Right cardiac atrium (tissue), 5 donors: ENCODE results near the gene KRTAP21-1. TPM values are rescaled to one million over a fixed set of nuclear protein-coding genes. Genes with fewer than 3 reads are reported as not detected.

Experiments used
- ATAC-seq, 2 donors: fragments of 200-7000 bp; cut with Tn5 transposase; one replicate each; pipeline versions ENCODE4 v1.8.0 to v1.9.1; 2020; ENCODE audit warnings: moderate library complexity in 2 of 2, mild to moderate bottlenecking in 1 of 2
- DNase-seq, 3 donors: peaks; one replicate each; pipeline ENCODE4 v3.0.0-alpha.2; 2020
- H3K27ac ChIP-seq: one replicate; pipeline ENCODE4 v1.5.1; 2013; ENCODE audit warnings: mild to moderate bottlenecking, low read length, control low read depth, moderate library complexity
- H3K27me3 ChIP-seq: one replicate; pipeline ENCODE4 v1.6.1; 2013; ENCODE audit not compliant: control insufficient read depth, insufficient read depth
- H3K4me1 ChIP-seq: one replicate; pipeline ENCODE4 v1.6.1; 2013; ENCODE audit warnings: low read length; ENCODE audit not compliant: control insufficient read depth, insufficient read depth
- H3K4me3 ChIP-seq: one replicate; pipeline ENCODE4 v1.5.1; 2013; ENCODE audit warnings: low read length, control low read depth
- H3K9me3 ChIP-seq: one replicate; pipeline ENCODE4 v1.6.1; 2013; ENCODE audit warnings: low read length; ENCODE audit not compliant: control insufficient read depth
- WGBS: extraction: QIAGEN DNeasy Blood & Tissue Kit; methylation state at CpG from one replicate; pipeline ENCODE4 v1.1.7; 2013; 5-methylcytosine and 5-hydroxymethylcytosine counted together
- intact Hi-C, 4 donors: fragments of 100-400 bp; cut with DNase I; formaldehyde crosslinking; loops; one replicate each; pipeline versions ENCODE4 v1.11.0 to v1.14.0; 2022 to 2023
- polyA plus RNA-seq: library from polyadenylated mRNA; stranded (reverse); fragments of 200-250 nt; gene quantifications from one replicate; pipeline ENCODE4 v1.2.3, GENCODE V29; 2013
- total RNA-seq, 4 donors: library from RNA; stranded (reverse); fragmentation: NEBNext Ultra II Directional; extraction: Animal tissue kit (Norgen Biotek cat#: 25700); gene quantifications; one replicate each; pipeline ENCODE4 v1.2.1, GENCODE V29; 2021
- donor health status: healthy with polysubstance abuse.
- donor health status: DM: no; HTN: yes; CAD: no.
- donor health status: DM: no; HTN: no; CAD: no.
- donor health status: DM: no; HTN: yes; CAD: no; lungs with severe emphysema.
- donor health status: DM: yes; HTN: yes; CAD: no.

The KRTAP21-1 gene
- total and polyA plus RNA-seq, 5 donors = not detected

GRCh38 chr21:30719401-30719800 is 35.8 kb downstream of the KRTAP21-1 start:
- no peaks in the 10 kb centered on the region for H3K9me3 ChIP-seq
- intact Hi-C loops = no loop called here
- H3K27me3 ChIP-seq = no peaks in the 10 kb centered on the region
- ATAC-seq (no peak), DNase-seq (no peak)
- 85% methylated on average over 1 of the region's 1 CpG for WGBS
- no peak overlapping the region for H3K4me3 ChIP-seq
- H3K27ac ChIP-seq = no peak overlapping the region
- no peaks in the 10 kb centered on the region for H3K4me1 ChIP-seq

- Histone ChIP-seq H3K27ac (no peak within 1 kb of the TSS), H3K4me3 (no peak within 1 kb of the TSS), H3K4me1 (no peaks in the 10 kb centered on the region), H3K9me3 (no peaks in the 10 kb centered on the region), H3K27me3 (no peaks in the 10 kb centered on the region)
- 74% methylated on average over 3 of the region's 3 CpGs for WGBS
- ATAC-seq = no peak
- intact Hi-C loops = no loop called here
- no peak for DNase-seq
Measured at GRCh38 chr21:30718239-30718909, 36.9 kb downstream of the KRTAP21-1 start, which contains the start of gene KRTAP21-3. Gene KRTAP21-3, minus strand, starts transcription at chr21:30718777. Its CDS starts 18 bp downstream, at chr21:30718759.

GRCh38 chr21:30717105-30717504 is 38.1 kb downstream of the KRTAP21-1 start:
- no peak overlapping the region for H3K4me3 ChIP-seq
- DNase-seq (no peak), ATAC-seq (no peak)
- no peaks in the 10 kb centered on the region for H3K4me1 ChIP-seq
- 87% methylated on average over 2 of the region's 2 CpGs for WGBS
- no peaks in the 10 kb centered on the region for H3K9me3 ChIP-seq
- H3K27me3 ChIP-seq = no peaks in the 10 kb centered on the region
- intact Hi-C loops = no loop called here
- no peak overlapping the region for H3K27ac ChIP-seq

- ATAC-seq (no peak), DNase-seq (no peak)
- intact Hi-C loops = no loop called here
- Histone ChIP-seq H3K9me3 (no peaks in the 10 kb centered on the region), H3K27me3 (no peaks in the 10 kb centered on the region), H3K27ac (no peak overlapping the region), H3K4me1 (no peaks in the 10 kb centered on the region), H3K4me3 (no peak overlapping the region)
- 74% methylated on average over 2 of the region's 2 CpGs for WGBS
Measured at GRCh38 chr21:30714946-30715345, 40.3 kb downstream of the KRTAP21-1 start.

GRCh38 chr21:30714456-30714855 is 40.8 kb downstream of the KRTAP21-1 start:
- ATAC-seq = no peak
- WGBS = 76% methylated on average over 3 of the region's 3 CpGs

GRCh38 chr21:30713766-30714165 is 41.5 kb downstream of the KRTAP21-1 start:
- DNase-seq (no peak), ATAC-seq (no peak)
- H3K27ac ChIP-seq = no peak overlapping the region
- no peaks in the 10 kb centered on the region for H3K27me3 ChIP-seq
- H3K4me1 ChIP-seq = no peaks in the 10 kb centered on the region
- intact Hi-C loops = no loop called here
- 86% methylated on average over 3 of the region's 3 CpGs for WGBS
- H3K9me3 ChIP-seq = no peaks in the 10 kb centered on the region
- no peak overlapping the region for H3K4me3 ChIP-seq

More at GRCh38 chr21:30714456-30714855, 40.8 kb downstream of the KRTAP21-1 start:
- Histone ChIP-seq H3K9me3 (no peaks in the 10 kb centered on the region), H3K27me3 (no peaks in the 10 kb centered on the region), H3K4me1 (no peaks in the 10 kb centered on the region), H3K4me3 (no peak overlapping the region), H3K27ac (no peak overlapping the region)
- no peak for DNase-seq
- intact Hi-C loops = no loop called here

- Histone ChIP-seq H3K9me3 (no peaks in the 10 kb centered on the region), H3K27me3 (no peaks in the 10 kb centered on the region), H3K4me3 (no peak overlapping the region), H3K27ac (no peak overlapping the region), H3K4me1 (no peaks in the 10 kb centered on the region)
- DNase-seq (no peak), ATAC-seq (no peak)
- intact Hi-C loops = no loop called here
- WGBS = 29% methylated on average over 3 of the region's 3 CpGs
Measured at GRCh38 chr21:30710499-30710898, 44.7 kb downstream of the KRTAP21-1 start.

- Histone ChIP-seq H3K4me1 (no peaks in the 10 kb centered on the region), H3K9me3 (no peaks in the 10 kb centered on the region), H3K27me3 (no peaks in the 10 kb centered on the region), H3K4me3 (no peak overlapping the region), H3K27ac (no peak overlapping the region)
- DNase-seq (no peak), ATAC-seq (no peak)
- intact Hi-C loops = no loop called here
Measured at GRCh38 chr21:30707409-30707808, 47.8 kb downstream of the KRTAP21-1 start.

Other genes starting within 250 kb of the KRTAP21-1 start
- not detected for gene KRTAP19-6, start 213.6 kb downstream of the KRTAP21-1 start, total RNA-seq
- gene KRTAP19-6, start 213.6 kb downstream of the KRTAP21-1 start, polyA plus RNA-seq = not detected
- not detected for gene KRTAP19-7, start 194.1 kb downstream of the KRTAP21-1 start, total RNA-seq
- gene KRTAP19-7, start 194.1 kb downstream of the KRTAP21-1 start, polyA plus RNA-seq = 0.52 TPM
- not detected for gene KRTAP22-2, start 165.0 kb downstream of the KRTAP21-1 start, total RNA-seq
- gene KRTAP22-2, start 165.0 kb downstream of the KRTAP21-1 start, polyA plus RNA-seq = not detected
- not detected for gene KRTAP6-3, start 163.0 kb downstream of the KRTAP21-1 start, total RNA-seq
- gene KRTAP6-3, start 163.0 kb downstream of the KRTAP21-1 start, polyA plus RNA-seq = not detected
- not detected for gene KRTAP6-2, start 156.5 kb downstream of the KRTAP21-1 start, total RNA-seq
- gene KRTAP6-2, start 156.5 kb downstream of the KRTAP21-1 start, polyA plus RNA-seq = not detected
- not detected for gene KRTAP22-1, start 154.3 kb downstream of the KRTAP21-1 start, total RNA-seq
- gene KRTAP22-1, start 154.3 kb downstream of the KRTAP21-1 start, polyA plus RNA-seq = not detected
- gene KRTAP6-1, start 141.5 kb downstream of the KRTAP21-1 start, total RNA-seq = not detected
- not detected for gene KRTAP6-1, start 141.5 kb downstream of the KRTAP21-1 start, polyA plus RNA-seq
- not detected for gene KRTAP20-1, start 139.0 kb downstream of the KRTAP21-1 start, total RNA-seq
- not detected for gene KRTAP20-1, start 139.0 kb downstream of the KRTAP21-1 start, polyA plus RNA-seq
- gene KRTAP20-4, start 134.8 kb downstream of the KRTAP21-1 start, total RNA-seq = not detected
- gene KRTAP20-4, start 134.8 kb downstream of the KRTAP21-1 start, polyA plus RNA-seq = not detected
- gene KRTAP20-2, start 120.2 kb downstream of the KRTAP21-1 start, total RNA-seq = not detected
- gene KRTAP20-2, start 120.2 kb downstream of the KRTAP21-1 start, polyA plus RNA-seq = not detected
- gene KRTAP20-3, start 112.6 kb downstream of the KRTAP21-1 start, total RNA-seq = not detected
- gene KRTAP20-3, start 112.6 kb downstream of the KRTAP21-1 start, polyA plus RNA-seq = not detected
- gene KRTAP21-3, start 36.7 kb downstream of the KRTAP21-1 start, total RNA-seq = not detected
- not detected for gene KRTAP21-3, start 36.7 kb downstream of the KRTAP21-1 start, polyA plus RNA-seq
- not detected for gene KRTAP21-2, start 8.2 kb downstream of the KRTAP21-1 start, total RNA-seq
- gene KRTAP21-2, start 8.2 kb downstream of the KRTAP21-1 start, polyA plus RNA-seq = not detected
- gene KRTAP8-1, start 57.8 kb upstream of the KRTAP21-1 start, total RNA-seq = not detected
- not detected for gene KRTAP8-1, start 57.8 kb upstream of the KRTAP21-1 start, polyA plus RNA-seq
- gene KRTAP7-1, start 74.3 kb upstream of the KRTAP21-1 start, total RNA-seq = not detected
- not detected for gene KRTAP7-1, start 74.3 kb upstream of the KRTAP21-1 start, polyA plus RNA-seq
- gene KRTAP11-1, start 126.2 kb upstream of the KRTAP21-1 start, total RNA-seq = not detected
- not detected for gene KRTAP11-1, start 126.2 kb upstream of the KRTAP21-1 start, polyA plus RNA-seq